ENCODE data around the gene MAP7.

MAP7 gene

GRCh38 chr6:136323431-136324112 is 226.7 kb downstream of the MAP7 start:
- Histone ChIP-seq H3K27me3 (replicated peaks; ENCODE audit: insufficient read depth, low read length) (no peaks in the 10 kb centered on the region), H3K4me1 (ENCODE audit: low read length) (no peaks in the 10 kb centered on the region), H3K9me3 (replicated peaks; ENCODE audit: insufficient read depth, low read length) (no peaks in the 10 kb centered on the region), H2AFZ (ENCODE audit: low read length) (no peak overlapping the region), H3K27ac (ENCODE audit: low read length) (no peak overlapping the region), H3K4me3 (ENCODE audit: low read length) (no peak overlapping the region), H3K9ac (ENCODE audit: low read length) (no peak overlapping the region), H3K36me3 (replicated peaks; ENCODE audit: insufficient read depth, low read length) (no peaks in the 10 kb centered on the region), H3K9me2 (replicated peaks; ENCODE audit: insufficient read depth, low read length) (no peaks in the 10 kb centered on the region), H3K4me2 (ENCODE audit: low read depth, low read length) (no peak overlapping the region), H3F3A (ENCODE audit: insufficient read depth, low read length) (no peaks in the 10 kb centered on the region), H3K79me2 (ENCODE audit: low read length) (no peaks in the 10 kb centered on the region), H4K20me1 (ENCODE audit: insufficient read depth, low read length) (no peaks in the 10 kb centered on the region)
- DNase-seq: no peak
- TF ChIP-seq EZH2 (optimal IDR thresholded peaks at IDR 0.05; ENCODE audit: low read depth, low read length) (no peak), CTCF (IDR thresholded peaks at IDR 0.05; ENCODE audit: low read length) (no peak), EZH2phosphoT487 (IDR thresholded peaks at IDR 0.05; ENCODE audit: low read length) (no peak)

- H3F3A ChIP-seq (ENCODE audit: insufficient read depth, low read length): no peaks in the 10 kb centered on the region
- H3K27ac ChIP-seq (ENCODE audit: low read length): no peak overlapping the region
- no peaks in the 10 kb centered on the region for H3K27me3 ChIP-seq (replicated peaks; ENCODE audit: insufficient read depth, low read length)
- H3K36me3 ChIP-seq (replicated peaks; ENCODE audit: insufficient read depth, low read length): no peaks in the 10 kb centered on the region
- H3K9me2 ChIP-seq (replicated peaks; ENCODE audit: insufficient read depth, low read length): no peaks in the 10 kb centered on the region
- no peak overlapping the region for H3K4me3 ChIP-seq (ENCODE audit: low read length)
- no peak overlapping the region for H3K9ac ChIP-seq (ENCODE audit: low read length)
- no peak overlapping the region for H2AFZ ChIP-seq (ENCODE audit: low read length)
- TF ChIP-seq EZH2 (optimal IDR thresholded peaks at IDR 0.05; ENCODE audit: low read depth, low read length): no peak
- TF ChIP-seq EZH2phosphoT487 (IDR thresholded peaks at IDR 0.05; ENCODE audit: low read length): no peak
- no peak for TF ChIP-seq CTCF (IDR thresholded peaks at IDR 0.05; ENCODE audit: low read length)
- H3K4me1 ChIP-seq (ENCODE audit: low read length): no peaks in the 10 kb centered on the region
- H4K20me1 ChIP-seq (ENCODE audit: insufficient read depth, low read length): no peaks in the 10 kb centered on the region
- no peak overlapping the region for H3K4me2 ChIP-seq (ENCODE audit: low read depth, low read length)
- H3K9me3 ChIP-seq (replicated peaks; ENCODE audit: insufficient read depth, low read length): no peaks in the 10 kb centered on the region
- no peak for DNase-seq
- H3K79me2 ChIP-seq (ENCODE audit: low read length): no peaks in the 10 kb centered on the region
Measured at GRCh38 chr6:136319732-136320131, 230.5 kb downstream of the MAP7 start.

- no peak overlapping the region for H3K4me2 ChIP-seq (ENCODE audit: low read depth, low read length)
- no peaks in the 10 kb centered on the region for H3K27me3 ChIP-seq (replicated peaks; ENCODE audit: insufficient read depth, low read length)
- no peaks in the 10 kb centered on the region for H4K20me1 ChIP-seq (ENCODE audit: insufficient read depth, low read length)
- no peak overlapping the region for H3K4me3 ChIP-seq (ENCODE audit: low read length)
- no peak overlapping the region for H2AFZ ChIP-seq (ENCODE audit: low read length)
- no peak overlapping the region for H3K9ac ChIP-seq (ENCODE audit: low read length)
- DNase-seq: no peak
- H3K4me1 ChIP-seq (ENCODE audit: low read length): no peaks in the 10 kb centered on the region
- H3K9me2 ChIP-seq (replicated peaks; ENCODE audit: insufficient read depth, low read length): no peaks in the 10 kb centered on the region
- no peaks in the 10 kb centered on the region for H3K9me3 ChIP-seq (replicated peaks; ENCODE audit: insufficient read depth, low read length)
- H3F3A ChIP-seq (ENCODE audit: insufficient read depth, low read length): no peaks in the 10 kb centered on the region
- no peak overlapping the region for H3K27ac ChIP-seq (ENCODE audit: low read length)
- H3K79me2 ChIP-seq (ENCODE audit: low read length): no peaks in the 10 kb centered on the region
- H3K36me3 ChIP-seq (replicated peaks; ENCODE audit: insufficient read depth, low read length): no peaks in the 10 kb centered on the region
- TF ChIP-seq EZH2 (optimal IDR thresholded peaks at IDR 0.05; ENCODE audit: low read depth, low read length) (no peak), EZH2phosphoT487 (IDR thresholded peaks at IDR 0.05; ENCODE audit: low read length) (no peak), CTCF (IDR thresholded peaks at IDR 0.05; ENCODE audit: low read length) (no peak)
Measured at GRCh38 chr6:136318676-136319075, 231.5 kb downstream of the MAP7 start.

All from MM.1S (cell line).